Ecto neural progenitor cell (in vitro differentiated cells): ENCODE data around the gene PLEK.
A peak's percentile ranks its signal among the peaks of the same experiment; 100 is the strongest.
"Not testable (repeated sequence)": the region's sequence is repeated elsewhere in the genome, so short reads cannot be mapped to it uniquely, and the experiment has no call there.

ENCODE experiments used
- DNase-seq: peaks from one replicate; pipeline ENCODE4 v3.0.0-alpha.2; 2018; ENCODE audit warnings: low spot score

The PLEK gene

GRCh38 chr2:68356599-68357239 is 8.4 kb upstream of the PLEK start:
- no peak for DNase-seq

GRCh38 chr2:68357605-68358337 is 7.3 kb upstream of the PLEK start:
- DNase-seq = peak; percentile 53

GRCh38 chr2:68359889-68360288 is 5.2 kb upstream of the PLEK start:
- DNase-seq = no peak

- DNase-seq = peak; percentile 78
These were observed 3.0 kb upstream of the PLEK start for GRCh38 chr2:68362069-68362468.

- no peak for DNase-seq
These were observed 2.3 kb upstream of the PLEK start for GRCh38 chr2:68362749-68363148.

GRCh38 chr2:68363721-68364120 is 1.4 kb upstream of the PLEK start:
- DNase-seq = no peak

GRCh38 chr2:68366083-68366560 is 1.0 kb downstream of the PLEK start:
- no peak for DNase-seq

- no peak for DNase-seq
These were observed 3.0 kb downstream of the PLEK start for GRCh38 chr2:68367953-68368653.

GRCh38 chr2:68368654-68369336 is 3.7 kb downstream of the PLEK start:
- peak; percentile 65 for DNase-seq

GRCh38 chr2:68369337-68369734 is 4.3 kb downstream of the PLEK start:
- no peak for DNase-seq

- DNase-seq = no peak
These were observed 6.1 kb downstream of the PLEK start for GRCh38 chr2:68371138-68371537.

GRCh38 chr2:68371581-68371980 is 6.5 kb downstream of the PLEK start:
- DNase-seq = no peak

- no peak for DNase-seq
These were observed 7.4 kb downstream of the PLEK start for GRCh38 chr2:68372485-68372884.

- DNase-seq = no peak
These were observed 9.1 kb downstream of the PLEK start for GRCh38 chr2:68374184-68374583.

GRCh38 chr2:68375582-68375981 is 10.5 kb downstream of the PLEK start:
- no peak for DNase-seq

GRCh38 chr2:68377137-68377780 is 12.2 kb downstream of the PLEK start:
- DNase-seq = no peak

- DNase-seq = not testable (repeated sequence)
These were observed 13.7 kb downstream of the PLEK start for GRCh38 chr2:68378779-68379178.

- DNase-seq = no peak
These were observed 14.2 kb downstream of the PLEK start for GRCh38 chr2:68379184-68379708.

GRCh38 chr2:68383778-68384177 is 18.7 kb downstream of the PLEK start:
- DNase-seq = no peak

GRCh38 chr2:68384485-68385107 is 19.5 kb downstream of the PLEK start:
- DNase-seq = no peak

- DNase-seq = no peak
These were observed 20.3 kb downstream of the PLEK start for GRCh38 chr2:68385220-68385906.
